Measurements from ENCODE around the gene NCOA1. TPM values are rescaled to one million over a fixed set of nuclear protein-coding genes. Genes with fewer than 3 reads are reported as not detected.
"Not testable (repeated sequence)": the region's sequence is repeated elsewhere in the genome, so short reads cannot be mapped to it uniquely, and the experiment has no call there.

Gene NCOA1
- total and polyA plus RNA-seq, 4 donors = 6.5 to 26.6 (median 16.3) TPM

DNA sequence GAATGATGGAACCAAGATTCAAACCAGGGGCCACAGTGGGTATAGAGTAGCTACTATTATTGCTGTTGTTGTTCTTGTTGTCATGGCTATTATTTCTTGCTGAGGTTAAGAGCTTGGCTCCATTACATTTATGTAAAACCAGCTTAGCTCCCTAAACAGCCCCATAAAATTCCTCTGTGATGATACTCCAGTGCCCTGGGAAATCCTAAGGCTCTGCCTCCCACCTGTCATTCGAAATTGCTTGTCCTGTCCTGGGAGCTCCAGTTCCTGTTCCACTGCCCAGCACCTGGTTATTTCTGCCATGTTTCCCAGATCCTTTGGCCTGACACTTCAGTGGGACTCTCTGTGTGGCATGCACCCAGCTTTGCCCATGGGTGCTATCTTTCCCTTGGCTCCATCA, 27.8 kb upstream of the NCOA1 start (continued):
- TF ChIP-seq ZBTB33 (IDR thresholded peaks at IDR 0.05) (no peak), RXRA (IDR thresholded peaks at IDR 0.05) (no peak), TAF1 (conservative IDR thresholded peaks at IDR 0.05) (no peak), HNF4G (IDR thresholded peaks at IDR 0.05) (no peak), FOXA1 (IDR thresholded peaks at IDR 0.05) (no peak), JUND (IDR thresholded peaks at IDR 0.05) (no peak), RAD21 (IDR thresholded peaks at IDR 0.05) (no peak), SP1 (IDR thresholded peaks at IDR 0.05) (no peak), GABPA (IDR thresholded peaks at IDR 0.05 in 1 of 2, conservative IDR thresholded peaks at IDR 0.05 in 1 of 2) (no peak), EGR1 (IDR thresholded peaks at IDR 0.05; ENCODE audit: low read depth in 2 of 2) (no peak)
- TF ChIP-seq, protein P1, sequence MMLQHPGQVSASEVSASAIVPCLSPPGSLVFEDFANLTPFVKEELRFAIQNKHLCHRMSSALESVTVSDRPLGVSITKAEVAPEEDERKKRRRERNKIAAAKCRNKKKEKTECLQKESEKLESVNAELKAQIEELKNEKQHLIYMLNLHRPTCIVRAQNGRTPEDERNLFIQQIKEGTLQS (IDR thresholded peaks at IDR 0.05) = no peak

DNA sequence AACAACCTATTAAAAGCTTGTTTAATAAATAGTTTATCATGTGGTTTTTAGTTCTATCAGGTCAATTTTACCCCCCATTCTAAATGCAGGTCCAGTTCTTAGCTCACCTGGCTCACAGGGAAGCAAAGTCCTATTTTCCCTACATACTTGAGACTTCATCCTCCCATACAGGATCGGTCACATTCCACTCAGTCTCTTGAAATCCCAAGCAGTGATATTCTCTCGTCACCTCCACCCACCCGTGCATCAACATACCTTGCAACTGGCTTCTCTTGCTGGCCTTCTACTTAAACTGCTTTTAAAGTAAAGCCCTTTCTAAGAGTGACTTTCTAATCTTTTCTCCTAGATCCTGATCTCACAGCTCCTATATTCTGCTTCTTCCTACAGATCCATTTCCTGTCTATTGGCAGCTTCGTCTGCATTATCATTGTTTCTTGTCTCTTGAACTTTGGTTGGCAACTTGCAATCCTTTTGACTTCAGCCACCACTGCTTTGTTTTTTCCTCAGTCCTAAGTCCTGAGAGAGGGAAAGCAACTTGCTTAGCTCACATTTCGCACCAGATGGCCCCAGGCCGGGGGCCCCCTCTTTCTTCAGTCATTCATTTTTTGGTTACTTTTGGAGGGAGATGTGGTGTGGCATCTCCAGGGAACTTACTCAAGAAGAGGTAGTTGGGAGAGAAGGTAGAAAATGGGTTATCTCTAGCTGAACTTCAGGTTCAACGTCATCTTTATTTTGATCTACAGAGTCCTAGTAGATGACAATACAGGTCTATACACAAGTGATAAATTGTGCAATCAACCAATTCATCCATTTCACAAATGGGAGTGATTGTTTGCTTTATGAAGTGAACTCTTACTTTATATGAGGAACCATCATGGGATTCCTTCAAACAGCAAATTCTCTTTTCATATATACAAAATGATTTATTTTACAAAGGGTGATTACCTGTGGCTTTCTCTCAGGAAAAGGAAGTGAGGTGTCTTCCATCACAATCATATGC, 23.9 kb upstream of the NCOA1 start:
- H3K4me1 ChIP-seq (ENCODE audit: control insufficient read depth in 4 of 4, insufficient read depth in 4 of 4, low read length in 3 of 4) = no peaks in the 10 kb centered on the region
- no peak for TF ChIP-seq NR2F2 (IDR thresholded peaks at IDR 0.05)
- no peak for TF ChIP-seq FOXA1 (IDR thresholded peaks at IDR 0.05)
- TF ChIP-seq GABPA (IDR thresholded peaks at IDR 0.05 in 1 of 2, conservative IDR thresholded peaks at IDR 0.05 in 1 of 2) = no peak
- TF ChIP-seq, protein P1 (IDR thresholded peaks at IDR 0.05) = no peak
- TF ChIP-seq EGR1 (IDR thresholded peaks at IDR 0.05; ENCODE audit: low read depth in 2 of 2) = no peak
- no peak for TF ChIP-seq ZBTB33 (IDR thresholded peaks at IDR 0.05)
- no peak for TF ChIP-seq HNF4G (IDR thresholded peaks at IDR 0.05)
- DNase-seq (ENCODE audit: low spot score) = no peak
- no peak overlapping the region for H3K4me3 ChIP-seq (ENCODE audit: low read depth in 1 of 3, low read length in 3 of 3)
- WGBS = 87% methylated on average over 7 of the region's 7 CpGs
- no peaks in the 10 kb centered on the region for H3K9me3 ChIP-seq (ENCODE audit: control insufficient read depth in 4 of 4, low read length in 3 of 4)
- no peaks in the 10 kb centered on the region for H3K27me3 ChIP-seq (ENCODE audit: control insufficient read depth in 4 of 4, insufficient read depth in 4 of 4, low read length in 3 of 4)
- H3K36me3 ChIP-seq (ENCODE audit: control insufficient read depth in 4 of 4, insufficient read depth in 3 of 4, low read depth in 1 of 4, low read length in 3 of 4) = no peaks in the 10 kb centered on the region
- no peak overlapping the region for H3K9ac ChIP-seq (ENCODE audit: low read depth in 1 of 2, low read length in 2 of 2)
- H3K27ac ChIP-seq (ENCODE audit: low read depth in 1 of 2, low read length in 2 of 2) = no peak overlapping the region

- not testable (repeated sequence) for H3K36me3 ChIP-seq (ENCODE audit: control insufficient read depth in 4 of 4, insufficient read depth in 3 of 4, low read depth in 1 of 4, low read length in 3 of 4); H3K9me3 ChIP-seq (ENCODE audit: control insufficient read depth in 4 of 4, low read length in 3 of 4); H3K4me3 ChIP-seq (ENCODE audit: low read depth in 1 of 3, low read length in 3 of 3); DNase-seq (ENCODE audit: low spot score); H3K9ac ChIP-seq (ENCODE audit: low read depth in 1 of 2, low read length in 2 of 2); H3K4me1 ChIP-seq (ENCODE audit: control insufficient read depth in 4 of 4, insufficient read depth in 4 of 4, low read length in 3 of 4); H3K27me3 ChIP-seq (ENCODE audit: control insufficient read depth in 4 of 4, insufficient read depth in 4 of 4, low read length in 3 of 4); H3K27ac ChIP-seq (ENCODE audit: low read depth in 1 of 2, low read length in 2 of 2)
- WGBS = 89% methylated on average over 1 of the region's 1 CpG
Measured at GRCh38 chr2:24468453-24468852, 22.6 kb upstream of the NCOA1 start.

Measured in liver (tissue), 9 donors.